Measurements from ENCODE around the gene RFXAP.

GRCh38 chr13:36831291-36831690 lies 12.3 kb downstream of the RFXAP start:
- TF ChIP-seq POLR2AphosphoS5 (IDR thresholded peaks at IDR 0.05; ENCODE audit: low read depth, low read length) (no peak), TAF1 (IDR thresholded peaks at IDR 0.05; ENCODE audit: borderline replicate concordance, insufficient read depth, low read length) (no peak), SIN3A (IDR thresholded peaks at IDR 0.05; ENCODE audit: borderline replicate concordance, insufficient read depth, low read length) (no peak), REST (IDR thresholded peaks at IDR 0.05; ENCODE audit: insufficient read depth in 1 of 2, low read depth in 2 of 2, low read length in 2 of 2) (no peak)
